Esophagus mucosa (tissue), 1 donor: Measurements from ENCODE around the gene TRIM72. TPM values are rescaled to one million over a fixed set of nuclear protein-coding genes. Genes with fewer than 3 reads are reported as not detected.

Experiments used
- total RNA-seq: library from RNA; stranded (reverse); gene quantifications from one replicate; pipeline ENCODE4 v1.2.4, GENCODE V29; 2023
- donor health status: DM: yes; HTN: yes; CAD: no.

The TRIM72 gene
- total RNA-seq, 1 donor from 2014 or later, result 0.04 TPM

Other genes with a start within 250 kb of the TRIM72 start
- gene HSD3B7, start 228.9 kb upstream of the TRIM72 start, total RNA-seq, result 14.5 TPM
- 0.80 TPM for gene STX1B, start 203.5 kb upstream of the TRIM72 start, total RNA-seq
- 42.8 TPM for gene STX4, start 180.6 kb upstream of the TRIM72 start, total RNA-seq
- 5.3 TPM for gene ZNF668, start 139.9 kb upstream of the TRIM72 start, total RNA-seq
- gene ZNF646, start 139.7 kb upstream of the TRIM72 start, total RNA-seq, result 9.0 TPM
- 0.48 TPM for gene PRSS53, start 125.2 kb upstream of the TRIM72 start, total RNA-seq
- gene VKORC1, start 119.3 kb upstream of the TRIM72 start, total RNA-seq, result 22.3 TPM
- gene BCKDK, start 105.7 kb upstream of the TRIM72 start, total RNA-seq, result 21.5 TPM
- 25.5 TPM for gene KAT8, start 96.5 kb upstream of the TRIM72 start, total RNA-seq
- 59.3 TPM for gene PRSS8, start 78.4 kb upstream of the TRIM72 start, total RNA-seq
- 1.5 TPM for gene PRSS36, start 64.1 kb upstream of the TRIM72 start, total RNA-seq
- gene FUS, start 34.0 kb upstream of the TRIM72 start, total RNA-seq, result 127 TPM
- 75.6 TPM for gene PYCARD, start 11.4 kb upstream of the TRIM72 start, total RNA-seq
- not detected for gene PYDC1, start 3.0 kb downstream of the TRIM72 start, total RNA-seq
- 0.96 TPM for gene ITGAM, start 45.9 kb downstream of the TRIM72 start, total RNA-seq
- 1.9 TPM for gene ITGAX, start 141.1 kb downstream of the TRIM72 start, total RNA-seq
- gene ITGAD, start 179.2 kb downstream of the TRIM72 start, total RNA-seq, result not detected
- gene COX6A2, start 214.2 kb downstream of the TRIM72 start, total RNA-seq, result 0.48 TPM
- gene ZNF843, start 228.7 kb downstream of the TRIM72 start, total RNA-seq, result 0.32 TPM
- gene ARMC5, start 245.4 kb downstream of the TRIM72 start, total RNA-seq, result 9.4 TPM